Progenitor cell of endocrine pancreas (in vitro differentiated cells): ENCODE measurements around the gene INTS3. TPM values are rescaled to one million over a fixed set of nuclear protein-coding genes. Genes with fewer than 3 reads are reported as not detected.

Experiments
- DNase-seq: peaks from one replicate; pipeline ENCODE4 v3.0.0; 2021; ENCODE audit warnings: low spot score; ENCODE audit not compliant: unreplicated experiment
- H3K27ac Mint-ChIP-seq: 2 replicates; pipeline ENCODE4 v1.8.0; 2021; ENCODE audit warnings: mild to moderate bottlenecking, moderate library complexity, mixed read lengths
- H3K27me3 Mint-ChIP-seq: 2 replicates; pipeline ENCODE4 v1.8.0; 2021; ENCODE audit warnings: mixed read lengths
- H3K36me3 Mint-ChIP-seq: 2 replicates; pipeline ENCODE4 v1.8.0; 2022; ENCODE audit warnings: mixed read lengths; ENCODE audit not compliant: insufficient read depth
- H3K4me1 Mint-ChIP-seq: 2 replicates; pipeline ENCODE4 v1.8.0; 2021; ENCODE audit warnings: low read depth, mixed read lengths
- H3K4me3 Mint-ChIP-seq: 2 replicates; pipeline ENCODE4 v1.8.0; 2021; ENCODE audit warnings: low read depth, mild to moderate bottlenecking, moderate library complexity, mixed read lengths
- H3K9me3 Mint-ChIP-seq: 2 replicates; pipeline ENCODE4 v1.8.0; 2021; ENCODE audit warnings: low read depth, mixed read lengths
- CTCF ChIP-seq: fragments of 200-600 bp; sonication (generic); IDR thresholded peaks from one replicate; pipeline ENCODE4 v1.5.0; 2021; ENCODE audit warnings: antibody characterized with exemption, mild to moderate bottlenecking; ENCODE audit not compliant: unreplicated experiment
- total RNA-seq: library from RNA; stranded (reverse); gene quantifications from 2 replicates; pipeline ENCODE4 v1.2.1, GENCODE V29; 2021

Gene INTS3
- total RNA-seq, 1 donor from 2014 or later = 152 TPM

- Mint-ChIP-seq H3K36me3 (no peaks in the 10 kb centered on the region), H3K4me3 (no peak overlapping the region), H3K27me3 (peaks cover 10% of the 10 kb centered on the region), H3K9me3 (no peaks in the 10 kb centered on the region), H3K27ac (no peak overlapping the region), H3K4me1 (peaks cover 15% of the 10 kb centered on the region)
- TF ChIP-seq CTCF = no peak
- no peak for DNase-seq
Observed at GRCh38 chr1:153786038-153786790, 58.4 kb downstream of the INTS3 start.

DNA sequence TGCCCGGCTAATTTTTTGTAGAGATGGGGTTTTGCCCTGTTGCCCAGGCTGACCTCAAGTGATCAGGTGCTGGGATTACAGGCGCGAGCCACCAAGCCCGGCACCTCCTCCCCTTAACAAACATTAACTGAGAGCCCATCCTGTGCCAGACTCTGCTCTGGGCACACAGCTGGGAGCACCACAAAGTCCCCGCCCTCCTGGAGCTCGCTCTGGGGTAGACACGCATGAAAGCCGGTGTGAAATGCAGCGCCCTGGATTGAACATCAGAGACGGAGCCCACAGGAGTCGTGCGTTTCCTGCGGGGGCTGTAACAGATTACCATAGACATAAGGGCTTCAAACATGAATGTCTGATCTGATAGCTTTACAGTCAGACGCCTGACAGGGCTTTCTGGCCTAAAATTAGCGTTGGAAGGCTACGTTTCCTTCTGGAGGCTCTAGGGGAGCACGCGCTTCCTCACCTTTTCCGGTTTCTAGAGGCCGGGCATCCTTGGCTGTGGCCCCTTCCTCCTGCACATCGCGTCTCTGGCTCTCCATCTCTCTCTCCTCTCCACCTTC is 61.7 kb downstream of the INTS3 start:
- no peak for DNase-seq
- H3K4me3 Mint-ChIP-seq = no peak overlapping the region
- peaks cover 14% of the 10 kb centered on the region for H3K4me1 Mint-ChIP-seq
- no peaks in the 10 kb centered on the region for H3K9me3 Mint-ChIP-seq
- H3K27ac Mint-ChIP-seq = no peak overlapping the region
- TF ChIP-seq CTCF = no peak
- H3K36me3 Mint-ChIP-seq = no peaks in the 10 kb centered on the region
- H3K27me3 Mint-ChIP-seq = peaks cover 10% of the 10 kb centered on the region

- Mint-ChIP-seq H3K36me3 (no peaks in the 10 kb centered on the region), H3K4me1 (peaks cover 15% of the 10 kb centered on the region), H3K9me3 (no peaks in the 10 kb centered on the region), H3K27ac (no peak overlapping the region), H3K27me3 (peaks cover 10% of the 10 kb centered on the region), H3K4me3 (no peak overlapping the region)
- no peak for TF ChIP-seq CTCF
- DNase-seq = no peak
Observed at GRCh38 chr1:153790313-153790965, 62.6 kb downstream of the INTS3 start.

DNA sequence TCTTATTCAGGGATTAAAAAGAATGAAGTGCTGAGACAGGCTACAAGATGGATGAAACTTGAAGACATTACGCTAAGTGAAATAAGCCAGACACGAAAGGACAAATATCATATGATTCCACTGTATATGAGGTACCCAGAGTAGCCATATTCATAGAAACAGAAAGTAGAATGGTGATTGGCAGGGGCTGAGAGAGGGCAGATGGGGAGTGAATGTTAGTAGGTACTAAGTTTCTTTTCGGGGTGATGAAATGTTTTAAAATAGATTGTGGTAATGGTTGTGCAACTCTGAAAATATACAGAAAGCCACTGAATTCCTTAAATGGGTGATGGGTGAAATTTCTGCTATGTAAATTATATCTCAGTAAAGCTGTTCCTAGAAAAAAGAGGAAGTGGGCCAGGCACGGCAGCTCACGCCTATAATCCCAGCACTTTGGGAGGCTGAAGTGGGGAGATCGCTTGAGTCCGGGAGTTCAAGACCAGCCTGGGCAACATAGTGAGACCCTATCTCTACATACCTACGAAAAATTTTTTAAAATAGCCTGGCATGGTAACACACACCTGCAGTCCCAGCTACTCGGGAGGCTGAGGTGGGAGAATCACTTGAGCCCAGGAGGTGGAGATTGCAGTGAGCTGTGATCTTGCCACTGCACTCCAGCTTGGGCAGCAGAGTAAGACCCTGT is 63.3 kb downstream of the INTS3 start:
- Mint-ChIP-seq H3K4me3 (no peak overlapping the region), H3K4me1 (peaks cover 13% of the 10 kb centered on the region), H3K27me3 (peaks cover 10% of the 10 kb centered on the region), H3K27ac (no peak overlapping the region), H3K9me3 (no peaks in the 10 kb centered on the region), H3K36me3 (no peaks in the 10 kb centered on the region)
- no peak for DNase-seq
- no peak for TF ChIP-seq CTCF

GRCh38 chr1:153791648-153792253 is 63.9 kb downstream of the INTS3 start:
- no peaks in the 10 kb centered on the region for H3K9me3 Mint-ChIP-seq

More at GRCh38 chr1:153791648-153792253, 63.9 kb downstream of the INTS3 start:
- Mint-ChIP-seq H3K27ac (no peak overlapping the region), H3K4me1 (peaks cover 13% of the 10 kb centered on the region), H3K4me3 (no peak overlapping the region), H3K27me3 (peaks cover 10% of the 10 kb centered on the region), H3K36me3 (no peaks in the 10 kb centered on the region)
- DNase-seq = no peak
- TF ChIP-seq CTCF = no peak
